GM19397 (cell line): ENCODE data around the gene MYO5B.
A peak's percentile ranks its signal among the peaks of the same experiment; 100 is the strongest.
"Not testable (repeated sequence)": the region's sequence is repeated elsewhere in the genome, so short reads cannot be mapped to it uniquely, and the experiment has no call there.

Experiments
- ATAC-seq: cut with Tn5 transposase; IDR thresholded peaks from one replicate; pipeline ENCODE4 v1.9.1; 2021; ENCODE audit warnings: mild to moderate bottlenecking, moderate library complexity; ENCODE audit not compliant: unreplicated experiment

MYO5B gene

DNA sequence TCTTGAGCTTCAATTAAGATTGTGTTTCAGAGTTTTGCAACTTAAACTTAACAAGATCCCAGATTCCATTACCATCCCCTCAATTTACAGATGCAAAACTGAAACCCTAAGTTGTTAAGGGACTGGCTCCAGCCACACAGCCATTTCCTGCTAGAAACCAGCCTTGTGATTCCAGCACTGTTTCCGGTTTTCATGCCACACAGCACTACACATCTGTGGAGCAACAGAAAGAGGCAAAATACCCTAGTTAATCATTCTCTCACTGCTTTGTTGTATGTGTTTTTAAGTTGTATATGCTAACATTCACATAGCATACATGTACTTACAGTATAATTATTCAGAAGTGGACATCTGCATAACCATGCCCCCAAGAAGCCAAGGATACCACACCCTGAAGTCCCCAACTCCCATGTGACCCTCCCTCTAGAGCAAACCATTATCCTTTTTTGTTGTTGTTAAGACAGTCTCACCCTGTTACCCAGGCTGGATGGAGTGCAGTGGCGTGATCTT lies 87.4 kb downstream of the MYO5B start:
- ATAC-seq: no peak

DNA sequence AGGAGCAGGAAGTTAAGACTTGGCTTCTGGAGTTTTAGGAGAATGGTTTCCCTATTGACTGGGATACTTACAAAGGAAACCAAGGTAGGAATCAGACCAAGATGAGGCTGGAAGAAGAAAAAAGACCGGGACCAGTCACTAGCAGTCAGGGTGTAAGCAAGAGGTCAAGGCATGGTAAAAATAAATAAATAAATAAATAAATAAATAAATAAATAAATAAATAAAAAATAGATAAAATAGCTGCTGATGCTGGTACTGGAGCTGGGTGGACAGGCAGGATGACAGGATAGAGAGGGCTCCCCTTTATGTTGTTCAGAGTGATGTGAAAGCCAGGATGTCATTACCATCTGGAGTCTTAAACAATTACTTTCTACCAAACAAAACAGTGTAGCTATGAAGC lies 89.9 kb downstream of the MYO5B start:
- ATAC-seq: no peak

- no peak for ATAC-seq
Measured at GRCh38 chr18:50104421-50104820, 90.5 kb downstream of the MYO5B start.

GRCh38 chr18:50099725-50100407 lies 95.1 kb downstream of the MYO5B start:
- peak; percentile 68 for ATAC-seq

- peak; percentile 41 for ATAC-seq
Measured at GRCh38 chr18:50097702-50098101, 97.2 kb downstream of the MYO5B start.

GRCh38 chr18:50096766-50097435 lies 98.0 kb downstream of the MYO5B start:
- ATAC-seq: no peak

DNA sequence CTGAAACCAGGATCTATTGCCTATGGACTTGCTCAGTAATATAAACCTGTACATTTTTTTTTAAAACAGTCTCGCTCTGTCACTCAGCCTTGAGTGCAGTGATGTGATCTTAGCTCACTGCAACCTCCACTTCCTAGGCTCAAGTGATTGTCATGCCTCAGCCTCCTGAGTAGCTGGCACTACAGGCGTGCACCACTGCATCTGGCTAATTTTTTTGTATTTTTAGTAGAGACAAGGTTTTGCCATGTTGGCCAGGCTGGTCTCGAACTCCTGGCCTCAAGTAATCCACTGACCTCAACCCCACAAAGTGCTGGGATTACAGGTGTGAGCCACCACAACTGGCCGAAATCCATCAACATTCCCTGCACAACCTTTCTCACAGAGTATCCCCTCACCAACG lies 100.2 kb downstream of the MYO5B start:
- ATAC-seq: not testable (repeated sequence)

- no peak for ATAC-seq
Measured at GRCh38 chr18:50094221-50094773, 100.7 kb downstream of the MYO5B start.

- ATAC-seq: no peak
Measured at GRCh38 chr18:50093366-50094064, 101.4 kb downstream of the MYO5B start.

- ATAC-seq: no peak
Measured at GRCh38 chr18:50092245-50092805, 102.6 kb downstream of the MYO5B start.

DNA sequence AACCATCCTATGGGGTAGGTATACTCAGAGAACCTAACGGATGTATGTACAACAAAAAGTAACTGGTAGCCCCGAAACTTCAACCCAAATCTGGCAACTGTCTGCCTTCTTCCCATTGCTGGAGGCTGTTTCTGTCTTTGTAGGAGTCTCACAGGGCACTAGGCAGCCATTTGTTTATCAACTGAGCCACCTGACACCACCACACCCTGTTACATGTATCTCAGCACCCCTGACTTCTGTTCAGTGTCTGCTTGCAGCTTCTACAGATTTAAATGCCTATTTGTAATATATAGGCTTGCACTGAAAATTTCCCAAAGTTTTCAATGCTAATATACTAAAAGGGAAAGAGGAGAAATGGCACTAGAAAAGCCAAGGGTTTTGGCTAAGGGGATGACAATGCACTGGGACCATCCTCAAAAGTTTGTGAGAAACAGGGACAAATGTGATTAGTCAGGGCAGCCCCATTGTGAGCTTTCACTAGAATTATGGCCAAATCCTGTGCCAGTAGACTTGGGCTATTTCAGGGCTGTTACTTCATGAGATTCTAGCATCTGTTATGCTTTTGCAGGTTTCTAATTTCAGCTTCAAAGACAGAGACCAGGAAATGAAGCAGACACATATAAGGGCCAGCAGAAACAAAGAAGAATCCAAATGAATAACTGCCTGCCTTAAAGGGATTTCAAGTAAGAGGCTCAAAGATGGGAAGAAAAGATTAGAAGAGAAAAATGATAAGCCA lies 103.3 kb downstream of the MYO5B start:
- no peak for ATAC-seq

DNA sequence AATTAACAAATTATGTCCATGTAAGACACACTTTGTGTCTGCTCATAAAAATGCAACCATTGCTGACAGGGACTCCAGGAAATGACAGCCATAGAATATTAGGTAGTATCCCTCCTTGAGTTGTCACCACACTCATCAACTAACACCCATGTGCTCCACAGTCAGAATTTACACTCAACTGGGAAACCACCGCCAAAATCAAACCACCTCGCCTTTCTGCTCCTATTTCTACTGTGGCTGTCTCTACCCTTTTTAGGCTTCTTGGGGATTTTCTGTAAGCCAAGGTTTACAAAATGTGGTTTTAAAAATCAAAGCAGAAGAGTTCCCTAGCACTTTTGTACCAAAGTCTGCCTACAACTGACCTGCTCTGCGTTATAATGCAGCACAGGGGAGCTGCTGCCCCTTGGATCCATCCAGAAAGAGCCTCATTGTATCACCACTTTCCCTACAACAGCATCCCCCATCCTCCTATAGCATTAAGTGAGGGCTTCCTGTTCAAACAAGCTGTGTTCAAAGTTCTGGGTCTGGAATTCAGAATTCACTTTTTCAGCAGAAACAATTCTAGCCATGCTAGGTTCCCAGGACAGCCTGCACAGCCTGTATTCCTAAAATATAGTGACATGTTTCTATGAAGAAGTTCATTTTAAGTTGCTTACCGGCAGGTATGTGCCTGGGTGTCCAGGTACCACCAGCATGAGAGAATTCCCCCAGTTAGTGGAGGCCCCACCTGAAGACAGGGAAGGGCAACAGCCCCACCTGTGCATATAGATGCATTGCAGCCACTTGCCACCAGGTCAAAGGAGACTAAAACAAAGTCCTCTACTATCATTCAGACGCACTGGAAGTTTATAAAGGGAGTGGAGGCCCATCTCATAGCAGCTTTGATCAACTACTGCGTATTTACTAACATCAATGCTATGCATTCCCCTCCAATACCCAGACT lies 104.3 kb downstream of the MYO5B start:
- ATAC-seq: no peak

DNA sequence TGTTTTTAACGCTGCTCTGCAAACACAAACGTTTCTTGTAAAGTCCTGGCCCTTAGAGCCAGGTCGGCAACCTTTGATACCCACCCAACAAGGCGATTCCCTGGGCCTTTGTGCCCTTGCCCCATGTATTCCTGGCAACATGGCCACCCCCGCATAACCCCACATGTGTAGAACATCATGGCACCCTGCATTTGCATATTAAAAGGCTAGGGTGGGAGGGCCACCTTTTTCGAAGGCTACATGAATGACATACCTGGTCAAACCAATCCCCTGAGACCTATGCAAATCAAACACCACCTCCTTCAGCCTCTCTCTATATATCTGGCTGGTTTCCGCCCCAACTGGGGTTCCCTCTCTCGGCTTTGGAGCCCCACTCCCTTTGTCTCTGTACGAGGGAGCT lies 105.2 kb downstream of the MYO5B start:
- ATAC-seq: no peak

DNA sequence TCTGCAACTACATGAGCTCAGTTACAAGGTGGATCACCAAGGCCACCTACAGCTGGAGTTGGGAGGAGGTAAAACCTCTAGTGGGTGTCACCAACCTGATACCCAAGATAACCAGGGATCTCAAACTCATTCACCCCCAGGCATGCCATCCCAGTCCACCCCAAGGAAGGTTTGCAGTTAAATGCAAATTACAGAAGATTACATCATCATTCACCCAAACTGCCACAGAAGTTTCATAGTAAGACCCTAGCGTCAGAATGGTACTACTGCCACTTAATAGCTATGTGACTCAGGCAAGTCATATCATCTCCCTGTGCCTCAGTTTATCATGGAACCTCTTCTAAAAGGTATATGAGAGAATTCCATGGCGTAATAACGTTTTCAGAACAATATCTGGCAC lies 111.2 kb downstream of the MYO5B start:
- no peak for ATAC-seq

GRCh38 chr18:50080932-50081560 lies 113.9 kb downstream of the MYO5B start:
- no peak for ATAC-seq

DNA sequence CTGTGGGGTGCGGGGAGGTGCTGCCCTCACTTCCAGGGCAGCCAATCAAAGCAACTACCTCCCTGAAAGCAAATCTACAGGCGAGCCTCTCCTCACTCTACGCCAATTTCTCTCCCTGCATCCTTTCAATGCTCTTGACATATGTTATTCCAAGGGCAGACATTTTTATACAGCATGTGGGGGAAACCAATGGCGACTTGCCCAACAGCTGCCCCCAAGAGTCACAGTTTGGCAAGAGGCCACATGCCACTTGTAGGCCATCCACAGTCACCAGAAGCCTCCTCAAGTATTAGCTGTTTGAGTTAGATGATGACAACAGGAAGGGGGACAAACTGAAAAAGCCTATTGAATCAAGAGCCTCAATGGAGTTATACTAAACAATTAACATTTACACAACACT lies 114.6 kb downstream of the MYO5B start:
- ATAC-seq: no peak

- no peak for ATAC-seq
Measured at GRCh38 chr18:50079571-50080295, 115.2 kb downstream of the MYO5B start.

- ATAC-seq: no peak
Measured at GRCh38 chr18:50076277-50076676, 118.7 kb downstream of the MYO5B start.
